ENCODE results near the gene CNTNAP5.

Gene CNTNAP5

DNA sequence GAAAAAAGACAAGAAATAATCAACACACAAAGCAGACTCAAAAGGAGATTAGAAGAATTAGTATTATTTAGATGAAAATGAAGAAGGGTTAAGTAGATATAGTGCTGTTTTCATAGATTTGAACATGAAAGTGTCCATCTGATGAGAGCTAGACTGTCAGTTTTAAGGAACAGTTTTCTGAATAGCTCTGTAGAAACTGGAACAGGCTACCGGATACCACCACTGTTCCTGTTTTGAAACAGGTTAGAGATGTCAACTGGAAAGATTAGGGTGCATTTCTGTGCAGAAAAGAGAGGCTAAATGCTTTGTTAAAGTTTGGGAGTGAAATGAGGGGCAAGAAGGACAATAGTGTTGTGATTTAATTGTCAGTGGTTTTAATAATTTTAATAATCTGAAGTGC is 908.8 kb downstream of the CNTNAP5 start:
- no peak for DNase-seq

DNA sequence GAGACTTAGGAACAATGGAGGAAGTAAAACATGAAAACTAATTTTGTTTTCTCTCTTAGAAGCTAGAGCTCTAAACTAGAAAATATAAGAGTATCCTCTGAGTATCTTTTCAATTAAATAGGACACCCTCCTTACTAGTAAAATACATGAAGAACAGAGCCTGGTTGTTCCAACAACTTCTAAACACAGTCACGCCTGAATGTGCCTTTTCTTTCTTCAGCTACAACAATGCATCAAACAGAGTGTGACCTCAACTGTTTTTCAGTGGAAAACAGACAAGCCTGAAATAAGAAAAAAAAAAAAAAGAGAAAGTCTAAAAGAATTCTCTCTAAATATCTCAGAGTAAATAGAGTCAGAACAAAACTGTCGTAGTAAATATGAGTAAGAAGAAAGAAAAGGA is 928.8 kb downstream of the CNTNAP5 start:
- DNase-seq = no peak

DNA sequence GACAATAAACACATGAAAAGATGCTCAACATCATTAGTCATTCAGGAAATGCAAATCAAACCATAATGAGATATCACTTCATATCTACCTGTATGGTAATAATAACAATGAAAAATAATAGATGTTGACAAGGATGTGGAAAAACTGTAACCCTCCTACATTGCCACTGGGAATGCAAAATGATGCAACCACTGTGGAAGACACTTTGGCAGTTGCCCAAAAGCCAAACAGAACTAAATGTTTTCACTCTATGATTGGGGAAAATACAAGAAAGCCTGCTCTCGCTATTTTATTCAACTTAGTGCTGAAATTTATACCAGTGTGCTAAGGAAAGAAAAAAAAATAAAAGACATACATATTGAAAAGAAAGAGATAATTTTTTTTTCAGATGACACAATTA is 934.5 kb downstream of the CNTNAP5 start:
- DNase-seq = no peak

DNA sequence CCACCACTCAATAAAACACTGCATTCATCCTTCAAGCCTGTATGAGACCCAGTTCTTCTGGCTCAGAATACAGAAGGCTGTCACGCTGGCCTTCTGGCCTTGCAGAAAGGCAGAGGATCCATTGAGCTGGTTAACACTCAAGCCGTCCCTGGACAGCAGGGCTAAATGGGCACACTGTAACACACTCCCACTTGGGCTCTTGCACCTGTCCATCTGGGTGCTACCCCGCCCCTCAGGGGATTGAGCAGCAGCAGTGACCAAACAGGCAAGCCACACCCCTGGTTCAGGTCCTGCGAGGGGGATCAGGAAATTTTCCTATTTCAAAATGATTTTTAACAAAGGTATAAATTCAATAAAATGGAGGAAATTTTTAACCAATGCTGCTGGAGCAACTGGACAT is 936.0 kb downstream of the CNTNAP5 start:
- no peak for DNase-seq
